GM19099 (cell line): Measurements from ENCODE around the gene CNTNAP2.

ENCODE experiments used
- POLR2A ChIP-seq: IDR thresholded peaks from 3 replicates; pipeline ENCODE4 v1.6.1; 2011; ENCODE audit warnings: low read depth; ENCODE audit not compliant: insufficient read length; ENCODE audit errors: extremely low read depth

Gene CNTNAP2

GRCh38 chr7:148079206-148080080 lies 1962.8 kb downstream of the CNTNAP2 start:
- no peak for TF ChIP-seq POLR2A

- no peak for TF ChIP-seq POLR2A
These were observed 1966.8 kb downstream of the CNTNAP2 start for GRCh38 chr7:148083448-148083847.

DNA sequence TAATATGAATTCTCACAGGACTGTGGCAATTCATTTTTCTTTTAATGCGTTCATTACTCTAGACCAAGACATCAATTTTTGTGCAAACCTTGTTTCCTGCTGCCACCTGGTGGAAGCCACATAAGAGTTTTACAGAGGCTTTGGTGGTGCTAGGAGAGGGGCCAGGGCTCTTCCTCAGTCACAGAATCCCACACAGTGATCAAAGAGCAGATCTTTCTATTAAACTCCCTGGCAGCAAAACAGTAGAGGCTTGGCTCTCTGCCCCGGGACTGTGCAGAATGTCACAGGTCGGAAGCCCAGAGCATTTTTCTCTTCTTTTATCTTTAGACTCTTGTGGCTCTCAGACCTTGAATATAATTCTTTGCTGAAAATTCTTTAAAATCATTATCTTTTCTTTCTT lies 1967.5 kb downstream of the CNTNAP2 start:
- TF ChIP-seq POLR2A: no peak

DNA sequence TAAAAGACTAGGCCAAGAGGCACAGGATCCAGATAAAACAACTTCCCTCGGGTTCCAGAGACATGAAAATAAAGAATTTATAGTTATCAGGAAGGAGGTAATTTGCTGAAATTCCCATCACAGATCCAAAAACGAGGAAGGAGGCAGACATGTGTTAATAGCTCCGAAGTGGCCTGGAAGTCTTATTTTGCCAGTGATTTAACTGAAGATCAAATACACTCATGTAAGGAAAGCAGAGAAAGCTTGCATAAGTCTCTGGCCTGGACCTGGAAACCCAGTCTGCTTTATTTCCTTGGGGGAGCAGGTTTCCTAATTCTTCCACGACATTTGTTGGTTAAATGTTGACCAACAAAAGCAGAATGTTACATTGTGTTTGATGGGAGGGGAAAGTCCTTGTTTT lies 1975.3 kb downstream of the CNTNAP2 start:
- TF ChIP-seq POLR2A: no peak

DNA sequence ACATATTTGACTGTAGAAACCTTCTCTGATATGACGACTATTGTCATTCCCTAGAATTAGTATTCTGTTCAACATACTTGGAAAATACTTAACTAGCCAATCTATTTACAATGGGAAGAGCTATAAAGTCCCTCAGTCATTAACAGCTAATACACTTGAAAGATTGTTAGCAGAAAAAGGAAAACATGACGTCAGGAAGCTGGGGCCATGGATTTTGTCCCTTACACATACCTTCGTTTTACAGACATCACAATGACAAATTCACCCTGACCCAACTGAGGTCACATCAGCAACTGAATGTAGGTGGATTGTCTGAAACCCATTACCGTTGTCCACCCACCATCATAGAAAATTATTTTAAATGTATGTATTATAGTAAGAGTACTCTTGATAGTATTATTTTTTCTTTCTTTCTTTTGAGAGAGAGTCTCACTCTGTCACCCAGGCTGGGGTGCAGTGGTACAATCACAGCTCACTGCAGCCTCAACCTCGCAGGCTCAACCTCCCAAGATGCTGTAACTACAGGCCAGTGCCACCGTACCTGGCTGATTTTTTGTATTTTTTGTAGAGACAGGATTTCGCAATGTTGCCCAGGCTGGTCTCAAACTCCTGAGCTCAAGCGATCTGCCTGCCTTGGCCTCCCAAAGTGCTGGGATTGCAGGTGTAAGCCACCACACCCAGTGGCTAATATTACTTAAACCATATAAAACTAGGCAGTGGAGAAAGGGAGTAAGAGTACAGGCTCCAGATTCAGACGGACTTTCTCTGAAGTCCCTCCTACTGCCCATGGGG lies 1977.0 kb downstream of the CNTNAP2 start:
- no peak for TF ChIP-seq POLR2A

GRCh38 chr7:148095066-148095465 lies 1978.5 kb downstream of the CNTNAP2 start:
- no peak for TF ChIP-seq POLR2A

DNA sequence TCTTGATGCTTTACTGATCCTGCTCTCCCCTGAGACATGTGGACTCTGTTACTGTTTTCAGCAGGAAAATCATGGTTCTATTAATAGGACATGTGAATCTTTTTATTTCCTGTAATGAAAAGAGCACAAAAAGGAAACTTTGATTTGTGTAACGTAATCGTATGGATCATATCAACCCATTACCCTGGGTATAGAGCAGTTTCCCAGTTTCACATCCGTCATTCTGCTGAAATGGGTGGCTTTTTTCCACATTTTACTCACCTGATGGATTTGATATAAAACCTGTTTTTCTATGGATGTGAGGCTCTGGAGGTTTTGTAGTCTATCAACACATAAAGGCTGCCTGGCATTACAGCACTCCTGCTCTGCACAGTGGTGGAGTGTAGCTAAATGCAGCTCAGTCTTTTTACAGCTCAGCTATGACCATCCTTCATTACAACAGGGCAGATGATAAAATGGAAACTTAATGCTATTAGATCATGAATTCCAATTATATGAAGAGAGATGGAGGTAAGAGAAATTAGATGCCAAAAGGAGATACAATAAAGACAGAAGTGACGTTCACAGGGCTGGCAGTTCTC lies 1987.6 kb downstream of the CNTNAP2 start:
- TF ChIP-seq POLR2A: no peak

GRCh38 chr7:148104924-148105323 lies 1988.3 kb downstream of the CNTNAP2 start:
- TF ChIP-seq POLR2A: no peak

GRCh38 chr7:148105853-148106252 lies 1989.3 kb downstream of the CNTNAP2 start:
- TF ChIP-seq POLR2A: no peak

- TF ChIP-seq POLR2A: no peak
These were observed 1991.0 kb downstream of the CNTNAP2 start for GRCh38 chr7:148107443-148108127.

- TF ChIP-seq POLR2A: no peak
These were observed 1991.8 kb downstream of the CNTNAP2 start for GRCh38 chr7:148108381-148108780.

DNA sequence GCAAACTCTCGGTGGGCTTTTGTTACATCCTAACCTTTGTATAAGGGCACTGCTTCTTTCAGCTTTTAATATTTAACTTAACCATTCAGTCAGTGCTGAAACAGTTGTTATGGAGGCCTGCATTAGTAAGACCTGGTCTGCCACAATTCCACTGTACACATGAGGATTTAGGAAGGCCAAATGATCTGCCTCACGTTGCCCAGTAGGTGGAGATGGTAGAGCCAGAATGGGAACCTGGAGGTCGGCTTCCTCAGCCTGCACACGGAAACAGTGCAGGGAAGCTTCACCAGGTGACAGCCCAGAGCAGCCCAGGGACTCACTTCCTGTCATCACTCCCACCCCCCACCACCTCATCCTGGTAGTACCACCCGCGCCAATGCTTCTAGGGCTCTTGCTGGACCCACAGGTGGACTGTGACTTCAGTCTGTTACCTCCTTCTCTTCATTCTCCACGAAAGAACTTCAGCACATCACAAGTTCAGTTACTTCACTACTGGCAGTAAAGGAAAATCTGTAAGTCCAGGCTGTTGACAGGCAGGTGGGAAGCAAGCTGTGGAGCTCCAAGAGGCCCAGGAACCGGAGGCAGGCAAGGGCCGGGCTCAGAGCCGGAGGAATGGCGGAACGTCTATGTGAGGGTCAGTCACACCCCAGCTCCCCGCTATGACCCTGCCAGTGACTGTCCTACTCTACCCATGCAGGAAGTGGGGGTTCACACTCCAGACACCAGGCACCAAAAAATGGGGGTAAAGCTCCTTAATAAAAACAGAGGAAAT lies 1993.7 kb downstream of the CNTNAP2 start:
- no peak for TF ChIP-seq POLR2A

- no peak for TF ChIP-seq POLR2A
These were observed 1998.2 kb downstream of the CNTNAP2 start for GRCh38 chr7:148114804-148115203.

DNA sequence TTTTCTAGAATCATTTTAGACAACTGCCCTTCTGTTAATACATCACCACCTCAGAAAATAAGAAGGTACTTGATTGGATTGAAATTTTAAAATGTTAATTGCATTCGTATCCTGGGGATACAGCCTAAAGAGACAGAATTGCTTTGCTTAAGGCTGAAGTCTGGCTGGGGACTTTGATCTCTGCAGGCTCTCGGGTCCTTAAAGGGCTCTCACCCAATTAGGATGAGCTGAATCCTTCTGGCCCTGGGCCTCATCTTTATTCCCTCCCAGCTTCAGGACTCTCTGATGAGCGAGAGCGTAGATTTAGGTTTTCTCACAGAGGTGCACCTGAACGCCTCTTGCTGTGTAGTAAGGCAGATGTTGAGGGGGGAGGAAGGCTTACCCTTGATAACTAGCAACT lies 1998.7 kb downstream of the CNTNAP2 start:
- TF ChIP-seq POLR2A: no peak

DNA sequence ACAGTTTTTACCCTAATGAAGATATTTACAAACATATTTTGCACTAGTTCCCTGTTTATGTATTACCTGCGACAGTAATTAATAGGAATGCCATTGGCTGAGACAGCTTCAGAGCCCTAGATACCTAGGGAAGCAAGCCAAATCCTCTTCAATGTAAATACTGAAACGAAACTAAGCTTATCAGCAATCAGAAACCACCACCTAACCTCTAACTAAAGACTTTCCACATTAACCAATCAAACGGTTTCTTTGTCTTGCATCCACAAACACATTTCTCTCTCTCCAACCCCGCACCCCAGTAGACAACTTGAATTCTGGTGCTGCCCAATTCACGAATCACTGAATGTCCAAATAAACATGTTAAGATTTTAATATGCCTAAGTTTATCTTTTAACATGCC lies 1999.6 kb downstream of the CNTNAP2 start:
- TF ChIP-seq POLR2A: no peak

DNA sequence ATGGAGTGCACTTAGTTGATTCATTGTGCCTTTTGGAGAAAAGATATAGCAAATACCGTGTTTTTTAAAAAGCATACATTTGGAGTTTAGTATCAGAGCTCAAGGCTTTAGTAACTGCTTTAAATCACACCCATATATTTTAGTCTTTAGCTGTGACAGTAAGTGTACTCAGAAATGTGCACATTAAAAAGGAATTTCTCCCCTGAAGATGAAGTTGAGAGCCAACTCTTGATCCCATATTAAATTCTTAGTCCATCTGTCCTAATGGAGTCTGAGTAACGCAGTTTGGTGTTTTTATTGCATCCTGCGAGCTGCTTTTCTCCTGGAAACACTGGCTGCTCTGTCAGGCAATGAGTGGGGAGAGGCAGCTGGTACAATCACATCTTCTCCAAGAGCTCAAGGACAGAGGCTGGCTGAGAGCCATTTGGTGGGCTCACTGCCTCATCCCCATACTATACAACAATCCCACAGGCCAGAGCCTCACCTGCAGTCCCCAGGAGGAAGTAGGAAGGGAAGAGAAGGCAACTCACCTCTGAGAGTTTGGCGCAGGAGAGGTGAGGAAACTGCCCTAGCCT lies 2000.3 kb downstream of the CNTNAP2 start:
- no peak for TF ChIP-seq POLR2A
